Hindlimb muscle (tissue), 1 donor: ENCODE data around the gene TGIF1. TPM values are rescaled to one million over a fixed set of nuclear protein-coding genes. Genes with fewer than 3 reads are reported as not detected.
"Not testable (repeated sequence)": the region's sequence is repeated elsewhere in the genome, so short reads cannot be mapped to it uniquely, and the experiment has no call there.

Experiments used
- DNase-seq: peaks from one replicate; pipeline ENCODE4 v3.0.0-alpha.2; 2013
- polyA plus RNA-seq: library from polyadenylated mRNA; unstranded; fragments of 120-200 nt; gene quantifications from one replicate; pipeline ENCODE4 v1.2.1, GENCODE V29; 2013; ENCODE audit not compliant: insufficient read length

TGIF1 gene
- 35.6 TPM for polyA plus RNA-seq

DNA sequence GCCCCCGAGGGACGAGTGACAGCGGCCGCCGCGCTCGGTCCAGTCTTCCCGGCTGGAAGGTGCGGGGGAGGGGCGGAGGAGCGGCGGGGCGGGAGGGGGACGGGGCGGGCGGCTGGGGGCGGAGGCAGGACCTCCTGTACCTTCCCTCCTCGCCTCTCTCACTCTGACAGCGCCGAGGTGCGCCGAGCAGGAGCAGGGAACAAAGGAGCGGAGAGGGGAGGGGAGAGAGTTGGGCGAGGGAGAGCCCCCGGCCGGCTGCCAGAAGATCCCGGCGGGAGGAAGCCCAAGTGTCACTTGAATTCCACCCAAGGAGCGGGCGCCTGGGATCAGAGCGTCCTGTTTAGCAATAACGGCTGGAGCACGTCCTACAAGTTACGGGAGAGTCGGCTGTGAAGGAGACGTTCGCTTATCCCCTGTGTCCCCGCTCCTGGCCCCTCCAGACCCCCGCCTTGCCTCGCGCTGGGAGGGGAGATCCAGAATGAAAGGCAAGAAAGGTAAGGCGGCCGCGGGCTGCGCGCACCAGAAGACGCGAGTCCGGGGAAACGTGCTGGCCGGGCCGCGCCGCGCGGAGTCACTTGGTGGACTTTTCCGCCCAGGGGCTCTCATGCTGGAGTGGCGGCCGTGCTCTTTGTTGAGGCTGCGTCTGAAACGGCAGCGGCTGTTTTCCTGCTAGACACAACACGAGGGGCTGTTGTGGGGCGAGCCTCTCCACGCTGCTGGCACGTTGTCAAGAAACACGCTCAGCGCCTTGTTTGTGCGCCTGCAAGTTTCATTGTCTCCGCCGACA lies at the start of gene TGIF1:
Gene TGIF1, plus strand, starts transcription at position 161 of the 787 bp plus-strand sequence. Its CDS starts 318 bp downstream, at position 479.
- DNase-seq = peak; percentile 88

DNA sequence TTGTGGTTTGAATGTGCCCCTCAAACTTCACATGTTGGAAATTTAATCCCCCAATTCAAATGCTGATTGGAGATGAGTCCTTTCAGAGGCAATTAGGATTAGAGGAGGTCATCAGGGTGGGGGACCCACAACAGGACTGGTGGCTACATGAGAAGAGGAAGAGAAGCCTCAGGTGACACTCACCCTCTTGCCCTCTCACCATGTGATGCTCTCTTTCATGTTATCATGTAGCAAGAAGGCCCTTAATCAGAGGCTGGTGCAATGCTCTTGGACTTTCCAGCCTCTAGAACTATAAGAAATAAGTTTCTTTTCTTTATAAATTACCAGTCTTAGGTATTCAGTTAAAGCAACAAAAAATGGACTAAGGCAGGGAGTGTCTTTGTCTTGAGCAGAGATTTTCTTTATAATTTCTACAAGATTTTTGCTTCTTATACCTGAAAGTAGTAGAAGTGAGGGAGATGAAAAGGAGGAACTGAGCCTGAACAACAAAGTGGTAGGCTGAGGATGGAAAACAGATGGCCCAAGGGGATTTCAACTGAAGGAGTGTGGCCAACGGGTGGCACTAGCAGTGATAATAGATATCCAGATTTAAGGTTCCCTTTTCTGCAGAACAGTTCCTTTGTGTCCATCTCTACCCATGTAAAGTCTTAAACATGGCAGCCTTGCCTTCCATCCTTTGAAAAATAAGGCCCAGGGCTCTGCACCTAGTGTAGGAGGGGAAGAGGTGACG lies 49.2 kb upstream of the TGIF1 start:
- DNase-seq = no peak

DNA sequence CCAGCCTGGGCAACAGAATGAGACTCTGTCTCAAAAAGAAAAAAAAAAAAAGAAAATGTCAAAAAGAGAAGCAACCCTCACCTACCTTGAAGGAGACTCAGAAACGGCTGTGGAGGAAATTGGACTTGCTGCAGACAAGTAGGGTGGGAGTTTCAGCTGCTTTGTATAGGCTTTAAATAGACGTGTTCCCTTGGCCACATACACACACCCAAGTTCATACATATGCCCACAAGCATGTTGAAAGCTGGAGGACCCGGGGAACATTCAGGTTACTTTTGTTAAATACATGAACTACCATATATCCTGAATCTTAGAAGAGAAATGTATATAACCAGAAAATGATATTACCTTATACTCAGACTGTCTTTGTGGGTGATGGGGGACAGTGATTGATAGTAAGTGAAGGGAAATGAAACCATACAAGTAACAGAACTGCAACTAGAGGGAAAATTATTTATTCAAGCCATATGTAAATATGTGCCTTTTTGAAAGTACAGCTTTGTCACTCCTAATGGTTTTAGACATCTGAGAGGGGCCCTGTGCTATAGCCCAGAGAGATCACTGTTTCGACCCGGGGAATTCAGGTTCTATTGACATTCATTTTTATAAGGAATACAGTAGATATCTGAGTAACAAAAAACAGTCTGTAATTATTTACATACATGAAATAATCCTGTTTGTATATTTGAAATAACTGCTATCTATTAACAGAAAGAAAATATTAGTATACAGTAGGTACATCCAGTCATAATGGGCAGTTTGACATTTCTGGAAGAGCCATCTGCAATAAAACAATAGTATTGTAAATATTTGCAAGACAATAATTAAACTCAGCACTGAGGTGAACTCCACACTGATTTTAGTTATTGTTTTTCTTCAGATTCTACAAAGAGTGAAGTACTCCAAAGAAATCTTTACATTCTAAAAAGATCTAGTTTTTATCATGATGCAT lies 48.0 kb upstream of the TGIF1 start:
- DNase-seq = no peak

DNA sequence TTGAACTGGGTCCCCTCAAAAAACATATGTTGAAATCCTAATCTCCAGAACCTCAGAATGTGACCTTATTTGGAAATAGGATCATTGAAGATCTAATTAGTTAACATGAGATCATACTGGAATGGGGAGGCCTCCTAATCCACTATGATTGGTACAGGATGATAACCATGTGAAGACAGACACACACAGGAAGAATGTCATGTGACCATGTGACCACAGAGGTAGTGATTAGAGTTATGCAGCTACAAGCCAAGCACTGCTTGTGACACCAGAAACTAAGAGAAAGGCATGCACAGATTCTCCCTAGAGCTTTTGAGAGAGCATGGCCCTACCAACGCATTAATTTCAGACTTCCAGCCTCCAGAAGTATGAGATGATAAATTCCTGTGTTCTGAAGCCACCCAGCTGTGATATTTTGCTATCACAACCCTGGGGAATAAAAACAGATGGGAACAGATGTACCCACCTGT lies 47.0 kb upstream of the TGIF1 start:
- no peak for DNase-seq

DNA sequence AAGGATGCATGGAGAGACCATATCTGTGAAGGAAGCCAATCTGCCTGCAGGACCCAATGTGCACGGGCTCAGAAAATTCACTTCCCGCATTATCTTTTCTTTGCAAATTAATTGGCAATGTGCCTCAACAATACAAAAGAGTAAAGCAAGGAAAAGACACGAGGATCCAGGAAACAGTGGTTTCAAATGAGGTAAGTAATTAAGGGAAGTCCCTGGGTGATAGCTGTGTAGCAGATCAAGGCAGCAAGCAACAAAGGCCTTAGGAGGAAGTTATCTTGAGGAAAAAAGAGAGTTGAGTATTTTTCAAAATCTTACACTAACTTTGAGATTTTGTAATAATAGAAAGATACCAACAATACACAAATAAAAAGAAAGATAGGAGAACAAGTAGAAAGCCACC lies 44.3 kb upstream of the TGIF1 start:
- no peak for DNase-seq

DNA sequence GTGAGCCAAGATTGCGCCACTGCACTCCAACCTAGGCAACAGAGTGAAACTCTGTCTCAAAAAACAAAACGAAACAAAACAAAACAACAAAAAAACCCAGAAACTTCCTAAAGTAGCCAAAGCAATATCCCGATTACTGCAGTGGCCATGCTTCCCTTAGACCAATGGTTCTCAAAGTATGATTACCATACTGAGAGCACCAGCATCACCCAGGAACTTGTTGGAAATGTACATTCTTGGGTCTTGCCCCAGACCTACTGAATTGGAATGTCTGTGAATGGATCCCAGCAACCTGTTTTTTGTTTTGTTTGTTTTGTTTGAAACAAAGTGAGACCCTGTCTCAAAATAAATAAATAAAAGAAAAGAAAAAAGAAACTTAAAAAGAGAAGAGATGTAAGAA lies 41.9 kb upstream of the TGIF1 start:
- DNase-seq = no peak

DNA sequence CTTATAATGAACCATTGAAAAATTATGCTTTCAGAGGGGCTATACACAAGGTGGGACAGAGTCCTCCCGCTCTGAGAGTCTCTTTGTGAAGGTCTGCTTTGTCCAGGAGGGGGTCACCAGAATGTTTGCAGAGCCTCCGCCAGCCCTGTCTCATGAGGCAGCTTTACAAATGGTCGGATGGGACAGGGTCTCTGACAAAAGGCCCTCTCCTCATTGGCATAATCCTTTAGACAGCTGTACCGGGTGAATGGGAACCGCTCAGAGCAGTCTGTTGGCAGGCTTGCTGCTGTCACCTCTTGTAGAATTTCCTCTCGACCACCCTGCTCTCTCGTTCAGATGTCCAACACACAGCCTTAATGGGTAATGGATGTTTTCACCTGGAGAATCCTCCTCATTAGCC lies 40.2 kb upstream of the TGIF1 start:
- no peak for DNase-seq

DNA sequence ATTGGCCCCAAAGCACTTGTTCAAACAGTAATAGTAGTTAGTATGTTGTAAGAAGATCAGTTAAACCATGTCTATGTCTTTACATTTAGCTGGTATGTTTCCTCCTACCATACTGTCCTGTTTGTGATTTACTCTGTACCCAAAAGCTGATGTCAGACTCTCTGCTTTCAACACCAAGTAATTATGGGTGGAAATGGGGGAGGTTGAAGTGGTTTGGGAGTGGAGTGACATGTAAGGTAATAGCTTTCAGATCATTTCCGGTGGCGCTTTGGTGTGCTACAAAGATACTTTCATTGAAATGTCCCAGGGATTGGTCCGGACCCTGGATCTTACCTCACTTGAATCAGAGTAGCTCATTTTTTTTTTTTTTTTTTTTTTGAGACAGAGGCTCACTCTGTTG lies 39.7 kb upstream of the TGIF1 start:
- no peak for DNase-seq

DNA sequence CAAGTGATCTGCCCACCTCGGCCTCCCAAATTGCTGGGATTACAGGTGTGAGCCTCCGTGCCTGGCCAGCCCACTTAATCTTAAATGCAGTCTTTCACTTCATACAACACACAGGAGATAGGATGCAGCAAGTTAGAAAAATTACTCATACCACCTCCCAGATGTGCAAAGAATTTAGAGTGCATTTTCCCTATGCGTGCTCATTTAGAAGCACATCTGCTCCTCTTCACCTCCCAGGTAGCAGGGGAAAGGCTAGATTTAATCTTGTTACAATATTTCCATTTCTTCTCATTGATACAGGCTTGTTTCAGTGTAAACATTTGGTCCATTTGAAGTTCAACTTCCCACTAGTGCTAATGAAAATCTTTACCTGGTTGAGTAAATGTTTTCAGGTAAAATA lies 39.1 kb upstream of the TGIF1 start:
- not testable (repeated sequence) for DNase-seq

DNA sequence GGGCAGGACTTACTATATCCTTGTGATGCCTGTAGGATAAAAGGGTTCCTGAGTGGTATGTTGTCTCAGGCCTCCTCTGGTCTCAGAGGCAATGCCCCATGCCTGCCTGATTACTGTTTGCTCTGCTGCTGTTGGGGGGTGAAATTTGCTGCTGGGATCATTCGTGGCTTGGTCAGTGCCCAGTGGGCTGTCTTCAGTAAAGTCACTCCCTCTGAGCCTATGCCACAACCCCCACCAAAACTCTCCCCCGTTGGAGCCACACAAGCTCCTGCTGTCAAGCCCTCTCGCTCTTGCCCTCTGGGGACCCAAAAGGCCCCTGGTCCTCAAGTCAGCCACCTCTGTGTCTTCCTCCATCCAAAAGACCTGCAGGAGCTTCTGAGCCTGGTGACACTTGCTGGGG lies 38.6 kb upstream of the TGIF1 start:
- no peak for DNase-seq

DNA sequence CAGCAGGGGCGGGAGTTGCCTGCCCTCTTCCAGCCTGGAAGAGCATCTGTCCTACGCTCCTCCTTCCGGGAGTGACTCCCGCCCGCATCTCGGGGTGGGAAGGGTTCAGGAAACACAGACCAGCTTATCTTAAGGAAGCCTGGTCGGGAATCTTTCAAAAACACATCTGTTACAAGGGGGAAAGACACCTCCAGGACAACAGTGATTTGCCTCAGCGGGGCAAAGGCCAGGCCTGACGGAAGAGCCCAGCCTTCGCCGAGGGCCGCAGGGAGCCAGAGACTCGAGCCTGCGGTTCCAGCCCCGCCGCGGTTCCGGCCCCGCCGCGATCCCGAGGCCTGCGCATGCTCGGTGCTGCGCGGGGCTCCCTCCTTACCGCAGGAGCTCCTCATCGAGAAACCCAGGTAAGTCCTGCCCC lies 38.1 kb upstream of the TGIF1 start:
- DNase-seq = peak; percentile 24

DNA sequence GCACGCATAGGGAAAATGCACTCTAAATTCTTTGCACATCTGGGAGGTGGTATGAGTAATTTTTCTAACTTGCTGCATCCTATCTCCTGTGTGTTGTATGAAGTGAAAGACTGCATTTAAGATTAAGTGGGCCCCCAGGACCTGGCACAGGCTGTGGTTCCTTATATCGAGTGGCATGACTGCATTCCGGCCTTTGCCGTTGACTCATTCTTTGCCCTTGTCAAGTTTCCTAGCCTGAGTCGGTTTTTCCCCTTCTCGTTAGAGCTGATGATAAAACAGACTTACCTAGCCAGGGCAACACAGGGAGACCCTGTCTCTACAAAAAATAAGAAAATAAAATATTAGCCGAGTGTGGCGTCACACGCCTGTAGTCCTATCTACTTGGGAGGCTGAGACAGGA lies 37.4 kb upstream of the TGIF1 start:
- not testable (repeated sequence) for DNase-seq

DNA sequence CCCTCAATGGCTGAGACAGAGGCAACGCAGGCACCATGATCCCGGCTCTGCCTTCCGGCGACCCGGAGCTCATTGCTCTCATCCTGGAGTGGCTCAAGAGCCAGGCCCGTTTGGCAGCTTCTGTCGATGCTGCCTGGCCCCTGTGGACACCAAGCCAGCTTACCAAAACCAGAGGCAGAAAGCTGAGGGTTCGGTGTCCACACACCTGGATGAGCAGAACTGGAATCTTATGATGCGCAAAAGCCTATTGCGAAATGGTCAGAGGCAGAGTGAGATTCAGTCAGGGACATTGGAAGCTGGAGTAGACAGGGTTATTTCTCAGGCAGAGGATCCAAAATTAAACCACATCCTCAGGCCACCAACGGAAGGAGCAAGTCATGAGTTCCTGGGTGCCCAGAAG lies 34.9 kb upstream of the TGIF1 start:
- no peak for DNase-seq

DNA sequence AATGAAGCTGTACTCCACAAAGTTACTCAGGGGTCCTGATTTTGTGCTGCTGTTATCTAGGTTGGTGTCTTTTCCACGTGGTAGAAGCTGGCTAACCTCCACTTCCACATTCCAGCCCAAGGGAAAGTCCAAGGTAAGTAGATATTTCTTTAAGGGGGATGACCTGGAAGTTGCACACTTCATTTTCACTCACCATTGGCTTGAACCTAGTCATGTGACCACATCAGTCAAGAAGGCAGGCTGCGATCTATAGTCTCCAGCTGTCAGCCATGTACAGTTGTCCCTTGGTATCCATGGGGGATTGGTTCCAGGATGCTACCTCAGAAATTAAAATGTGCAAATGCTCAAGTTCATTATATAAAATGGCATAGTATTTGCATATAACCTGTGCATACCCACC lies 31.9 kb upstream of the TGIF1 start:
- DNase-seq = no peak

DNA sequence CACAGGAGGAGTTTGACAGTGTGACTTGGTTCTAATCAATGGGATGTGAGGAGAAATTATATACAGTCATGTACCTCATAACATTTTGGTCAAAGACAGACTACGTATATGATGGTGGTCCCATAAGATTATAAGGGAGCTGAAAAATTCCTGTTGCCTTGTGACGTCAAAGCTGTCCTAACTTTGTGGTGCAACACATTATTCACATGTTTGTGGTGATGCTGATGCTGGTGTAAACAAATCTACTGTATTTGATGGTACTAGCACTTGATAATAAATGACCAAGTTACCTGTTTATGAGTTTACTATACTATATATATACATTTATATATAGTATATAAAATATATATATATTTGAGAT lies 29.1 kb upstream of the TGIF1 start:
- no peak for DNase-seq

DNA sequence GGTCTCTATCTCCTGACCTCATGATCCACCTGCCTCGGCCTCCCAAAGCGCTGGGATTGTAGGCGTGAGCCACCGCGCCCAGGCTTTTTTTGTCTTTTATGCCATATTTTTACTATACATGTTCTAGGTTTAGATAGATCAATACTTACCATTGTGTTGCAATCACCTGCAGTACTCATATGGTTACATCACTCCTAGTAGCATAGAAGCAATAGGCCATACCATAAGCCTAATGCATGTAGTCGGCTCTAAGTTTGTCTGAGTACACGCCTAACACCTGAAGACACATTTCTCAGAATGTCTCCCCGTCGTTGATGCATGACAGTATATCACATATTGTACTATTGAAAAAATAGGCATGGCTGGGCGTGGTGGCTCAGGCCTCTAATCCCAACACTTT lies 27.1 kb upstream of the TGIF1 start:
- no peak for DNase-seq

DNA sequence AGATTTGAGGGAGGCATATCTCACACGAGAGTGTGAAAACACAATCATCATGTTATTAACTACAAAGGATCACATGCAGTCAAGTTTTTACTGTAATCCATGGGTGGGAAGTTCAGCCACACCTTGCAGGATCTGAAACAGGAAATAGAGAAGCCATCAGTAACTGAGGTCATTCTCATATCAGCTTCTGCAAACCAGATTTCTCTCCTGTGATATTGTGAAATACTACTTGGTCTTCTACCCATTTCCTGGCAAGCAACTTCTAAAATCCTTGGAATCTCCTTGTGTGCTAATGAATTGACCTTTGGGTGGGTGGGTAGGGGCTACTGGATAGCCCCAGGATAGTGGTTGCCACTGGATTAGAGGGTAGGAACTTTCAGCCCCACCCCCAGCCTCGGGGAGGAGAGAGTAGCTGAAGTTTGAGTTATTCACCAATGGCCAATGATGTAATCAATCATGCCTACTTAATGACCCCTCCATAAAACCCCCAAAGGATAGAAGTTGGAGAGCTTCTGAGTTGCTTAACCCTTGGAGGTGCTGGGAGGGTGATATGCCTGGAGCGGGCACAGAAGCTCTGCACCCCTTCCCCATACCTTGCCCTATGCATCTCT lies 25.6 kb upstream of the TGIF1 start:
- no peak for DNase-seq

DNA sequence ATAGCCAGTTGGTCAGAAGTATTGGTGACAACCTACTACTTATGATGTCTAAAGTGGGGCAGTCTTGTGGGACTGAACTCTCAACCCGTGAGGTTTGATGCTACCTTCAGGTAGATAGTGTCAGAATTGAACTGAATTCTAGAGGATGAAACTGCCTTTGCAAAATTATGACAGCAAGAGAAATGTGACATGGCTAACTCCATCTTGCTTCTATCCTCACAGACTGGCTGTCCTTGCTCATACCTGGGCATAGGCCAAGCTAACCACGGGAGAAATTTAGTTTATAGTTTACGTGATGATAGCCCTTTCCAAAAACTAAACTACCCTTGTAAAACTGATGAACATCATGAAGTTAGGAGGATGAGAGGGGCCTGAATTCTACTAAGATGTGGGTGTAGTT lies 24.9 kb upstream of the TGIF1 start:
- DNase-seq = no peak

DNA sequence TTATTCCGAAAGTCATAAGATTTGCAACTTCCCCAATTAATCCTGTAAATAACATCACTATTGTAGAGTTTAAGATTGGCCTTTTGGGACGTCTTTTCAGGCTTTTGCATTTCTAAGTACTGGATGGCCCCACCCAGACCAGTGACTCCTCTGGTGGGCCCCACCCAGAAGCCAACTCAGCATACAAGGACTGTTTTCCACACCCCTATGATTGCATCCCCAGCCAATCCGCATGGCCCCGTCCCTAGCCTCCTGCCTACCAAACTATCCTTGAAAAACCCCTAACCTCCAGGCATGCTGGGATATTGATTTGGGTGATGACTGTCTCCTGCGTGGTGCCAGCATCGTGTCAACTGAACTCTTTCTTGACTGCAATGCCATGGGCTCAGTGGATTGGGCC lies 24.5 kb upstream of the TGIF1 start:
- no peak for DNase-seq

DNA sequence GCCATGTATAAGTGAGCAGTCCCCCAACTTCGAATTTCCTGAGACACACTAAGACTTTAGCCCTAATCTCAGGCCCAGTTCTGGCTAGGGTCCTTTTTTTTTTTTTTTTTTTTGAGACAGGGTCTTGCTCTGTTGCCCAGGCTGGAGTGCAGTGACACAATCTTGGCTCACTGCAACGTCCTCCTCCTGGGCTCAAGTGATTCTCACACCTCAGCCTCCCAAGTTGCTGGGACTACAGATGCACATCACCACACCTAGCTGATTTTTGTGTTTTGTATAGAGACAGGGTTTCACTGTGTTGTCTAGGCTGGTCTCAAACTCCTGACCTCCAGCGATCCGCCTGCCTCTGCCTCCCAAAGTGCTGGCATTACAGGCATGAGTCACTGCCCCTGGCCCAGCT lies 23.9 kb upstream of the TGIF1 start:
- no peak for DNase-seq

DNA sequence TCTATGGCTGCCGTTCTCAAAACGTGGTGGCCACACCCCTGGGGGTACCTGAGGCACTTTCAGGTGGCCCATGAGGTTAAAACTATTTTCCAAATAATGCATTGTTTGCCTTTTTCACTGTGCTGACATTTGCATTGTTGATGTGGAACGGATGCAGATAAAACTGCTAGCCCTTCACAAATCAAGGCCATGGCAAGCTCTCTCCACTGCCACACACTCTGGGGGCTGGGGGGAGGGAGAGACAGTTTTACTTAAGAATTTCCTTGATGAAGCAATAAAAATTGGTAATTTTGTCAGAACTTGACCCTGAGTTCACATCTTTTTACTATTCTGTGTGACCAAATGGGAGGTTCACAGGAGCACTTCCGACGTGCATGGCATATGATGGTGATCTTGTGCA lies 22.0 kb upstream of the TGIF1 start:
- no peak for DNase-seq

DNA sequence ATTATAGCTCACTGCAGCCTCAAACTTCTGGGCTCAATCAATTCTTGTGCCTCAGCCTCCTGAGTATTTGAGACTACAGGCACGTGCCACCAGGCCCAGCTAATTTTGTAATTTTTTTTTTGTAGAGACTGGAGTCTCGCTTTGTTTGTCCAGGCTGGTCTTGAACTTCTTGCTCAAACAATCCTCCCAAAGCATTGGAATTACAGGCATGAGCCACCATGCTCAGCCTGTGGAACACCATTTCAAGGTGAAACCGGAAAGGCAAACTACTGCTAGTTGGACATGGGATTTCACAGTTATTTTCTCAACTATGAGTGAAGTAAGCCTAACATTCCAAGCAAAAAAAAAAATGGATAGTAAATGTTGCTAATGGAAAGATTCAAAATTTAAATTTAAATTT lies 20.9 kb upstream of the TGIF1 start:
- no peak for DNase-seq

DNA sequence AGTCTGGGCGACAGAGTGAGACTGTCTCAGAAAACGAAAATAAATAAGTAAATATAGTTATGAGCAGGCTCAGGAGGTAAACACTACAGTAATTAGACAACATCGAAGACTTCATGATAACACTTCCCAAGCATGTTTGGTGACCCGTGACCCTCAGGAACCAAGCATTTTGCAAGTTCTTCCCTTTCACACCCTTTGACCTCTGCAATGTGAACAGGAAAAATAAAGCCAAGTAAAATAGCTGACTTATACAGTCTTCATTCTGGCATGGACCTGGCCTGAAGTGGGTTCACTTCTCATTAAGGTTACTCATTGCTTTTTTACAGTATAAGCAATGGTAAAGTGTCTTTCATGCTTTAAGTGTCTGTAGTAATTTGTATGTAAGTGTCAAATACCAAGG lies 15.3 kb upstream of the TGIF1 start:
- DNase-seq = no peak
